Smooth muscle cell (in vitro differentiated cells): ENCODE data around the gene RBL1. TPM values are rescaled to one million over a fixed set of nuclear protein-coding genes. Genes with fewer than 3 reads are reported as not detected.
"Not testable (repeated sequence)": the region's sequence is repeated elsewhere in the genome, so short reads cannot be mapped to it uniquely, and the experiment has no call there.

Experiments
- DNase-seq: peaks from one replicate; lab custom pipeline; 2025; ENCODE audit not compliant: unreplicated experiment; lab: John Stamatoyannopoulos, UW
- H2AFZ ChIP-seq: fragments of 200-600 bp; sonication (generic); 2 replicates; pipeline ENCODE4 v1.6.0; 2016; ENCODE audit warnings: antibody characterized with exemption, low read depth, mild to moderate bottlenecking
- H3F3A ChIP-seq: fragments of 200-600 bp; sonication (generic); 2 replicates; pipeline ENCODE4 v1.6.0; 2017; ENCODE audit warnings: antibody characterized with exemption, low read depth
- H3K27ac ChIP-seq: fragments of 200-600 bp; sonication (generic); 2 replicates; pipeline ENCODE4 v1.5.1; 2016; ENCODE audit warnings: low read depth, mild to moderate bottlenecking
- H3K27me3 ChIP-seq: fragments of 200-600 bp; sonication (generic); 2 replicates; pipeline ENCODE4 v1.6.1; 2016; ENCODE audit warnings: low read depth, mild to moderate bottlenecking
- H3K36me3 ChIP-seq: fragments of 200-600 bp; sonication (generic); 2 replicates; pipeline ENCODE4 v1.5.1; 2016; ENCODE audit warnings: low read depth
- H3K4me1 ChIP-seq: fragments of 200-600 bp; sonication (generic); 2 replicates; pipeline ENCODE4 v1.5.1; 2016; ENCODE audit warnings: low read depth
- H3K4me2 ChIP-seq: fragments of 200-600 bp; sonication (generic); 2 replicates; pipeline ENCODE4 v1.6.0; 2016; ENCODE audit warnings: mild to moderate bottlenecking
- H3K4me3 ChIP-seq: fragments of 200-600 bp; sonication (generic); 2 replicates; pipeline ENCODE4 v1.5.1; 2016; ENCODE audit warnings: mild to moderate bottlenecking
- H3K79me2 ChIP-seq: fragments of 200-600 bp; sonication (generic); 2 replicates; pipeline ENCODE4 v1.6.0; 2016; ENCODE audit warnings: low read depth, mild to moderate bottlenecking
- H3K9ac ChIP-seq: fragments of 200-600 bp; sonication (generic); 2 replicates; pipeline ENCODE4 v1.6.0; 2016; ENCODE audit warnings: low read depth
- H3K9me3 ChIP-seq: fragments of 200-600 bp; sonication (generic); replicated peaks from 2 replicates; pipeline ENCODE4 v1.5.1; 2016; ENCODE audit warnings: low read depth
- H4K20me1 ChIP-seq: fragments of 200-600 bp; sonication (generic); 2 replicates; pipeline ENCODE4 v1.6.0; 2016; ENCODE audit warnings: low read depth
- WGBS: methylation state at CpG from one replicate; pipeline ENCODE4 v1.1.7; 2016; ENCODE audit warnings: low lambda C conversion rate; 5-methylcytosine and 5-hydroxymethylcytosine counted together
- polyA plus RNA-seq: library from polyadenylated mRNA; unstranded; fragments of >200 nt; fragmentation: Nextera tagmentation; extraction: Ambion mirVana; gene quantifications from 2 replicates; pipeline ENCODE4 v1.2.1, GENCODE V29; 2016
- total RNA-seq: library from RNA; depleted of rRNA; stranded (reverse); fragments of >200 nt; gene quantifications from 2 replicates; pipeline ENCODE4 v1.2.3, GENCODE V29; 2014
- TF ChIP-seq, protein P1 (sequence below): fragments of 200-600 bp; sonication (generic); IDR thresholded peaks from 2 replicates; pipeline ENCODE4 v1.5.1; 2017; ENCODE audit warnings: borderline replicate concordance, mild to moderate bottlenecking, antibody characterized with exemption; ENCODE audit not compliant: insufficient read depth, poor library complexity, severe bottlenecking

RBL1 gene
- total and polyA plus RNA-seq, 2 experiments from 2014 or later: 2.3 to 6.4 TPM

GRCh38 chr20:37032077-37032476 is 63.7 kb downstream of the RBL1 start:
- no peaks in the 10 kb centered on the region for H3K27me3 ChIP-seq
- H3K4me1 ChIP-seq: no peaks in the 10 kb centered on the region
- no peak overlapping the region for H3K9ac ChIP-seq
- WGBS: 98% methylated on average over 4 of the region's 4 CpGs
- H2AFZ ChIP-seq: no peak overlapping the region
- H3F3A ChIP-seq: no peaks in the 10 kb centered on the region
- TF ChIP-seq, protein P1, sequence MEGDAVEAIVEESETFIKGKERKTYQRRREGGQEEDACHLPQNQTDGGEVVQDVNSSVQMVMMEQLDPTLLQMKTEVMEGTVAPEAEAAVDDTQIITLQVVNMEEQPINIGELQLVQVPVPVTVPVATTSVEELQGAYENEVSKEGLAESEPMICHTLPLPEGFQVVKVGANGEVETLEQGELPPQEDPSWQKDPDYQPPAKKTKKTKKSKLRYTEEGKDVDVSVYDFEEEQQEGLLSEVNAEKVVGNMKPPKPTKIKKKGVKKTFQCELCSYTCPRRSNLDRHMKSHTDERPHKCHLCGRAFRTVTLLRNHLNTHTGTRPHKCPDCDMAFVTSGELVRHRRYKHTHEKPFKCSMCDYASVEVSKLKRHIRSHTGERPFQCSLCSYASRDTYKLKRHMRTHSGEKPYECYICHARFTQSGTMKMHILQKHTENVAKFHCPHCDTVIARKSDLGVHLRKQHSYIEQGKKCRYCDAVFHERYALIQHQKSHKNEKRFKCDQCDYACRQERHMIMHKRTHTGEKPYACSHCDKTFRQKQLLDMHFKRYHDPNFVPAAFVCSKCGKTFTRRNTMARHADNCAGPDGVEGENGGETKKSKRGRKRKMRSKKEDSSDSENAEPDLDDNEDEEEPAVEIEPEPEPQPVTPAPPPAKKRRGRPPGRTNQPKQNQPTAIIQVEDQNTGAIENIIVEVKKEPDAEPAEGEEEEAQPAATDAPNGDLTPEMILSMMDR: no peak
- no peaks in the 10 kb centered on the region for H3K79me2 ChIP-seq
- no peaks in the 10 kb centered on the region for H3K36me3 ChIP-seq
- no peak overlapping the region for H3K4me3 ChIP-seq
- H3K9me3 ChIP-seq: no peaks in the 10 kb centered on the region
- no peak for DNase-seq
- H3K27ac ChIP-seq: no peak overlapping the region
- no peaks in the 10 kb centered on the region for H4K20me1 ChIP-seq
- H3K4me2 ChIP-seq: no peak overlapping the region

- no peaks in the 10 kb centered on the region for H3K27me3 ChIP-seq
- TF ChIP-seq, protein P1: no peak
- no peak overlapping the region for H3K27ac ChIP-seq
- no peaks in the 10 kb centered on the region for H3K36me3 ChIP-seq
- no peaks in the 10 kb centered on the region for H3K9me3 ChIP-seq
- no peaks in the 10 kb centered on the region for H3F3A ChIP-seq
- no peaks in the 10 kb centered on the region for H4K20me1 ChIP-seq
- H3K4me1 ChIP-seq: no peaks in the 10 kb centered on the region
- no peaks in the 10 kb centered on the region for H3K79me2 ChIP-seq
- no peak overlapping the region for H3K4me3 ChIP-seq
- H3K9ac ChIP-seq: no peak overlapping the region
- no peak overlapping the region for H2AFZ ChIP-seq
- DNase-seq: no peak
- 98% methylated on average over 2 of the region's 2 CpGs for WGBS
- H3K4me2 ChIP-seq: no peak overlapping the region
These were observed 75.2 kb downstream of the RBL1 start for GRCh38 chr20:37020636-37021035.

DNA sequence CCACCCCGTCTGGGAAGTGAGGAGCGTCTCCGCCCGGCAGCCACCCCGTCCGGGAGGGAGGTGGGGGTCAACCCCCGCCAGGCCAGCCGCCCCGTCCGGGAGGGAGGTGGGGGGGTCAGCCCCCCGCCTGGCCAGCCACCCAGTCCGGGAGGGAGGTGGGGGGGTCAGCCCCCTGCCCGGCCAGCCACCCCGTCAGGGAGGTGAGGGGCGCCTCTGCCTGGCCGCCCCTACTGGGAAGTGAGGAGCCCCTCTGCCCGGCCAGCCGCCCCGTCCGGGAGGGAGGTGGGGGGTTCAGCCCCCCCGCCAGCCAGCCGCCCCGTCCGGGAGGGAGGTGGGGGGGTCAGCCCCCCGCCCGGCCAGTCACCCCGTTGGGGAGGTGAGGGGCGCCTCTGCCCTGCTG is 83.2 kb downstream of the RBL1 start:
- not testable (repeated sequence) for H3F3A ChIP-seq, H3K9me3 ChIP-seq, H2AFZ ChIP-seq, H3K27me3 ChIP-seq, H3K4me3 ChIP-seq, H3K4me1 ChIP-seq, H3K36me3 ChIP-seq, H4K20me1 ChIP-seq, H3K4me2 ChIP-seq, H3K79me2 ChIP-seq, H3K27ac ChIP-seq, DNase-seq, H3K9ac ChIP-seq
- WGBS: 100% methylated on average over 1 of the region's 28 CpGs

DNA sequence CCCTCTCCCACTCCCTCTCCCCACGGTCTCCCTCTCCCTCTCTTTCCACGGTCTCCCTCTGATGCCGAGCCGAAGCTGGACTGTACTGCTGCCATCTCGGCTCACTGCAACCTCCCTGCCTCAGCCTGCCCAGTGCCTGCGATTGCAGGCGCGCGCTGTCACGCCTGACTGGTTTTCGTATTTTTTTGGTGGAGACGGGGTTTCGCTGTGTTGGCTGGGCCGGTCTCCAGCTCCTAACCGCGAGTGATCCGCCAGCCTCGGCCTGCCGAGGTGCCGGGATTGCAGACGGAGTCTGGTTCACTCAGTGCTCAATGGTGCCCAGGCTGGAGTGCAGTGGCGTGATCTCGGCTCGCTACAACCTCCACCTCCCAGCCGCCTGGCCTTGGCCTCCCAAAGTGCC is 83.9 kb downstream of the RBL1 start:
- not testable (repeated sequence) for H3K9ac ChIP-seq, H3K9me3 ChIP-seq, H3K4me1 ChIP-seq, DNase-seq, H3K4me2 ChIP-seq, H3K79me2 ChIP-seq, H3K4me3 ChIP-seq, H3K27me3 ChIP-seq, H2AFZ ChIP-seq, H3K27ac ChIP-seq, H3F3A ChIP-seq, H4K20me1 ChIP-seq, H3K36me3 ChIP-seq
- WGBS: 98% methylated on average over 25 of the region's 25 CpGs

- Histone ChIP-seq H3K27ac (no peak overlapping the region), H3K4me1 (no peaks in the 10 kb centered on the region), H3K36me3 (no peaks in the 10 kb centered on the region), H3K4me3 (no peak overlapping the region), H3K4me2 (no peak overlapping the region), H3K9me3 (no peaks in the 10 kb centered on the region), H3K79me2 (no peaks in the 10 kb centered on the region), H3F3A (no peaks in the 10 kb centered on the region), H3K9ac (no peak overlapping the region), H2AFZ (no peak overlapping the region), H4K20me1 (no peaks in the 10 kb centered on the region), H3K27me3 (no peaks in the 10 kb centered on the region)
- TF ChIP-seq, protein P1: no peak
- no peak for DNase-seq
These were observed 84.7 kb downstream of the RBL1 start for GRCh38 chr20:37011147-37011546.
